GM19324 (cell line): ENCODE results near the gene NFIB.
A peak's percentile ranks its signal among the peaks of the same experiment; 100 is the strongest.

Experiments used
- ATAC-seq: cut with Tn5 transposase; IDR thresholded peaks from one replicate; pipeline ENCODE4 v1.9.1; 2021; ENCODE audit warnings: mild to moderate bottlenecking, moderate library complexity; ENCODE audit not compliant: unreplicated experiment, low FRiP score

Gene NFIB

GRCh38 chr9:14221119-14221518 is 92.8 kb downstream of the NFIB start:
- ATAC-seq: no peak

DNA sequence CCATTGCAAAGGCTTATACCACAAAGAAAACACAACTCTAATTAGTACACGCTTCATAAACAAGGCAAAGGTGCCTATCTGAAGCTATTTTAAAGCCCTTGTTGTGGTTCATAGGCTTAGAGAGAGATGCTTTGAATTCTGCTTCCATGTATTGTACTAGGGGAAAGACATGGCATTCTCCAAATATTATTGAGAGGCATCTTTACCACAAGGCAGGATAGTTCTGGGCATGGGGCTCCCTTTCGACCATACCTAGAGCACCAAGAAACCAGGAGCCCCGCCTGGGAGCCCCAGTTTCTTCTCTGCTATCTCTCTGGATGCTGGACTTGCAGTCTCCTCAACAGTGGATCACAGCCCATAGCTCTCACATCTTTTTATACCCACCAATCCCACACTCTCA is 93.7 kb downstream of the NFIB start:
- ATAC-seq: no peak

DNA sequence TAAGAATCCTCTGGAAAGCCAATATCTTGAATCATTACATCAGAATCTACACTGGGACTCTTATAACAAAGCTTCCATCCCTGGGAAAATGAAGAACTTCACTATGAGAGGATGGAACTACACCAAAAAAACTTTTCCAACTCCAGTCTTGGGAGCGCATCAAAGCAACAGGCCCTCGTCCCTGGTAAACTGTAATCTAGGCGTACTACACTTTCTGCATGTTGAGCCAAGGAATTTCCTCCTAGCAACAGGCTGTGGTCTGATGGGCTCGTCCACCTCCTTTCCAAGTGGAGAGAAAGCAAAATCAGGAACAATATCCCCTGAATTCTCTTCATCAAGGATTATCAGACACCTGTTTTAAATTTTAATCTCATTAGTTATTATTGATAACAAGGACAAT is 94.1 kb downstream of the NFIB start:
- no peak for ATAC-seq

DNA sequence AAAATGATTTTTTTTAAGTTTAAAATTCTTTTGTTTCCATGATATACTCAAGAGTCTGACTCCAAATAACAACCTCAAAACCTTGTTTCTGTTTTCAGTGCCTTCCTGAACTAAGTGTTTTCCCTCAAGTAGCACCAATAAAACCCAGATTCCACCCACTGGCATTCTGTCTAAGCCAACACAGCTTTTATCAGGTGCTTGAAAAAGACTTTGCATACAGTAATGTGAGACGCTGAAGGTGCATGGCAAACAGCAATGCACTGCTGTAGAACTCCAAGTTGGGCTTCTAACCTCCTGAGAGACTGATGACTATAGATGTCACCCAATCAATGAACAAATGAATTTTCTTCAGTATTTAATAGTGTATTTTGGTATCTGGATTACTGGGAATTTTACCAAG is 95.7 kb downstream of the NFIB start:
- no peak for ATAC-seq

GRCh38 chr9:14216612-14217194 is 97.2 kb downstream of the NFIB start:
- ATAC-seq: no peak

DNA sequence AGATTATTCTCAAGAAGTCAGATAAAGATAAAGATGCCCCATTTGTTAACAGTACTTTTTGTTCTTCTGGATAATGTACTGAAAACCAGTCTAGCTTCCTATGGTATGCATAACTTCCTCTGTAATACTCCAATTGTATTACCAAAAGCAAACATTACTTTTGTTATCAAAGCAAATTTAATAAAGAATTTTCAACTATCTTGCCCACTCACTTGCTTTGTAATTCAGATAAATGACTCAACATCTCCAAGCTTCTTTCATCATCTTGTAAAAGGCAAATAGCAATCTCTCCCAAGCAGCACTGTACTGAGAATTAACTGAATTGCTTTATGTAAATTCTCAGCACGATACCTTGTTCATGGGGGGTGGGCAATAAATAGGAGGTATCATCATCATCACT is 98.3 kb downstream of the NFIB start:
- ATAC-seq: no peak

DNA sequence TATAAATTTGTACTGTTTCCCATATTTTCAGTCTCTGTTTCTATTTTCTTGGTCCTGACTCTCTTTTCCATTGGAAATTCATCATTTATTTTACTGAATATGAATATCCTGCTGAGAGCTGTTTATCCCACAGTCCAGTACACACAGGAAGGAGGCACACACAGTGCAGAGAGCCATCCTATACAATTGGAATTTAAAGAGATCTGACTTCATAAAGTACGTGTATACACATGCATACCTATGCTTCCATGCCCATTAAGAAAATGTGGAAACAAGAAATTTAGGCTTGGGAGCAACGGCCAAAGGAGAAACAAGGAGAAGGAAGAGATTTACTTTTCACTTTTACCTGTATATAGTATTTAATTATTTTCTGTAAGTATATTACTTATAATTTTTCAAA is 99.2 kb downstream of the NFIB start:
- no peak for ATAC-seq

DNA sequence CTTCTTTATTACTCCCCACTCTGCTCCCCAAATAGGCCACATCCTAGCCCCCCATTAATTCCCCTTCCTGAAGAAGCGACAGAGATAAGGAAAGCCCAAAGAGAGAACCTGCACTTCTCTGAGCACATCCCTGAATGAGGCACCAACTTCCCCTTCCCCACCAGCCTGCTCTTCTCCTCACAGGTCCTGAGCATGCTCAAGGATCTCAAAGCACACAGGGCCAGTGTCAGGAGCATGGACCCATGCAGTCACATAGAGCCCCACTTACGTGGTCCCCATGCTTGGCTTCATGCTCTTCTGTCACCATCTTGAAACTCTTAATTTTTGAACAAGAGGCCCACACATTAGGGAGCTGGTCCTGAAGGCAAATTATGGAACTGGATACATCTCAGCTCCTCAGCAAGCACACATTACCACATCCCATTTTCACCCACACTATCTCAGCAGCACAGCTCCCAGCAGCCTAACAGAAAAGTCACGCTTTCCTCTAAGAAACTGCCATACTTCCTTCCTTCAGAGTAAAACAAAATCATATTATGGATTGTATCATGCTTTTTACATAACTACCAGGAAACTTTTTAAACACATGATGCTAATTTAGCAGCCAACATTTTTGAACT is 99.8 kb downstream of the NFIB start:
- no peak for ATAC-seq

DNA sequence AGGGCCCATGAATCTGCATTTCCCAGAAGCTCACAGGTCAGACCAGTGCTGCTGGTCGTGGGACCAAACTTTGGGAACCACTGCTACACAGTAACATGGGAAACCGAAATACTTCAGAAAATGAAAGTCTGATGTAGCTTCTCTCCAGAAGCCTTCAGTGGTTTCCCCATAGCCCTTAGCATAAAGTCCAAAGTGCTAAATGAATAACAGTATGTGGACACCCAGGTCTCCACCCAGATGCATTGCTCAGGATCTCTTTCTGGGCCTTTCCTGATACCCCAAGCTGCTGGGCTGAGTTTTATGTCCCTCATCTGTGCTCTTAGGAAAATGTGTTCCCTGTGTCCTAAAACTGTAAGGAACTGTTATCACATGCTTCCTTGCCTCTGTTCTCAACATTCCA is 100.4 kb downstream of the NFIB start:
- ATAC-seq: peak; percentile 70

DNA sequence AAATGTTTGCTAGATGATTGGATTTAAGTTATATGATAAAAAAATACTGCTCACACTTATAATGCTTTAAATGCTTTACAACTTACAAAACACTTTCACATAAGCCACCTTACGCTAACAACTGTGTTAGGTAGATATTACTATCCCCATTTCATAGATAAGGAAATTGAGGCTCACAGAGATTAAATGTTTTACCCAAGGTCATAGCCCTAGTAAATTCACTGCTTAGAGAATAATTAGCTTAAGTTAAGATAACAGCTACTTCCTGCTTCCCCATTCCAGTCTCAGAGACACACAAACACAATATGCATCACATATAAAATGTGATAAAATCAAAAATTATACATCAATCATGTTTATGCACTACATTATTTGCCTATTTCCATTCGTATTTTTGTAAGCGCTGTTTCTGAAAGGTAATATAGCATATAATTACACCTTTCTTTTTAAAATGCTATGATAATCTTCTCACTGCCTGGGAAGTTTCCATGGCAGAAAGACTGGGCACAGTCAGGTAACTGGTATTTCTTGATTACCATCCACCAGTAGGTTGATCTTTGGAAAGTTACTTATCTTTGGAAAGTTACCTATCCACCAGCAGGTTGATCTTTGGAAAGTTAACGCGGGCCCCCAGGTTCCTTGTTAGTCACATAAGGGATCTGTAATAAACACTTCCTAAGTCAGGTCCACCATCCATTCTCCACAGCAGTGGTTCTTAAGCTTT is 101.1 kb downstream of the NFIB start:
- ATAC-seq: no peak

DNA sequence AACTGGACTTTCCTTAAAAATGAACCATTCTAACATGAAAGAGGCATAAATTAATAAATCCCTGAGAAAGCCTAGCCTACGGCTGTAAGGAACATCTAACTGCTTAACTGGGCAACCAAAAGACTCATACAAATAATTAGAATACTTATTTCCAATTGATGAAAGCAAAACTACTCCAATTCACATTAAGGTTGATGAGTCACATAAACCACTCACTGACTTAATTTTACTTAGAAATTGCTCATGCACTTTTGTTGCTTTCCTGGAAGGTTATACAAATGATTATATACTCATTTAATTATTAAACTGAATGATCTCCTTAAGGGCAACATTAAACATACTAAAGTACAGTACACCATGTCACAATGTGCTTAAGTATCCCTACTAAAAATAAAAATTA is 101.9 kb downstream of the NFIB start:
- no peak for ATAC-seq

DNA sequence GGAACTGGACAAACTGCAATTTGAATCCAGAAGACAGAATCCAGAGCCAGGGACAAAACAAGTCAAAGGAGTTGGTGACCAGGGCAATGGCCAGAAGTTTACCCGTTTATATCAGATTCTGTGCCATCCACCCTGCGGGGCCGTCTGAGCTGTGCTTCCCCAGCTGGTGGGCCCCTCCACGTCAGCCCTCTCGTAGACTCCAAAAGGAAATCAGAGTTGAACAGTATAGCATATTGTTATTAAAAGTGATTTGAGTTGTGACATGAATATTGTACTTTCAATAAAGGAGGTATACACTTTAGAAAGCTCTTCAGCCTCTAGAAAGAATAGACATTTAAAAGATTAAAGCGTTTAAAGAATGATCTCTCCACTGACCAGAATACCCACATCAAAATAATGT is 102.4 kb downstream of the NFIB start:
- no peak for ATAC-seq

DNA sequence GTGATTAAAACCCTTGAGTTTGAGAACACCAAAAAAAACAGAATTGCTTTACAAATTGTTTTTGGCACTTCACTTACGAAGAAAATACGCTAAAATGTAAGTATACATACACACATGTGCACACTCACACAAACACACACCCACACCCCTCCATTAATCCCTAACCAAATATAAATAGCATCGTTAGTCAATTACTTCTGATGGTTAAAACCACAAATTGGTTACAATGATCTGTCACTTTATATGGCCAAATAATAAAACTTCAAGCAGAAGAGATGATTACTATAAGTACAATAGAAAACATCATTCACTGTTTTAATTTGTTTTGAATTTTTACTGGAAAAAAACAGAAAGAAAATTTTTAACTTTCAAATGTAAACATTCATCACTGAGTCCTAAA is 103.5 kb downstream of the NFIB start:
- ATAC-seq: no peak

- no peak for ATAC-seq
Observed at GRCh38 chr9:14209399-14210345, 104.3 kb downstream of the NFIB start.

DNA sequence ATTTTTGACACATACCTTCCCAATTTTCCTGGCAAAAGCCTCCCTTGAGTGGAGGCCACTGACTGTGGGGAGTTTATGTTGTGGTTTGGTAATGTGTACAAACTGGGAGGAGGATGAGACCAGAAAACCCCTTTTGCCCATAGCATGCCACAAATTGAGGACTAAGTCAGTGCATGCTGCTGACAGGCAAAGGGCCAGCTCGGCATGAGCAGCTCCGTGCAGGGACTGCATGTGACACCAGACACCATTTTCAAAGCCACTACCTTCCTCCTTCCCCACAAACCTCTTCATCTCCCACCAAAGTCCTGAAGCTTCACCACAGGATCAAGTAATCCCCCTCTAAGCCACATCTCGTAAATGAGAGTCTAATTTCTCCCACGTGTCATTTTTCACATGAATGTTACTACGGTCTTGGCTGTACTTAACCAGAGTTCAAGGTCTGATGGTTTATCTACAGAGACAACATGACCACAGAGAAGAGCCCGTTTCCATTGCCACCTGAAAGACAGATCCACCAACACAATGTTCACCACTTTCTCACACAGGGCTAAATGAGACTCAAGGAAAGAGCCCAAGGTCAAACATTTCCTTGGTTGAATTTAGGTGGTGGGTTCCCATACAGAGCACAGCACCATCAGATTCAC is 106.5 kb downstream of the NFIB start:
- ATAC-seq: no peak

DNA sequence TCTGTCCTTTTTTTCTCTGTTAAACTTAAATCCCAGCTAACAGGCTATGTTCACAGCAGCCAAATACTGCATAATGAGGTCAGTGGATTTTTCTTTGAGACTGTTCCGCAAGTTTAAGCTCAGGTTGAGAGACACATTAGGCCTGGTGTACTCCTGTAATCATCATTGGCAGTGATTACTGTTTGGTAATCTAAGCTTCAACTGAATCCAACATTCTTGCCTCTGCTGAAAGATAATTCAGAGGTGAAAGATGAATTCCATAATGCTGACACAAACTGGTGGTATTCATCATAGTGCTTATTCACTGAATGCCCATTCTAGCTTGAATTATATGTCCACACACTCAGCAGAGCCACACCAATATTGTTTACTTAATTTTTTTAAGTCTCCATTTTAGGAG is 108.5 kb downstream of the NFIB start:
- ATAC-seq: no peak

GRCh38 chr9:14203356-14204056 is 110.4 kb downstream of the NFIB start:
- no peak for ATAC-seq

- ATAC-seq: no peak
Observed at GRCh38 chr9:14198841-14199455, 115.0 kb downstream of the NFIB start.

DNA sequence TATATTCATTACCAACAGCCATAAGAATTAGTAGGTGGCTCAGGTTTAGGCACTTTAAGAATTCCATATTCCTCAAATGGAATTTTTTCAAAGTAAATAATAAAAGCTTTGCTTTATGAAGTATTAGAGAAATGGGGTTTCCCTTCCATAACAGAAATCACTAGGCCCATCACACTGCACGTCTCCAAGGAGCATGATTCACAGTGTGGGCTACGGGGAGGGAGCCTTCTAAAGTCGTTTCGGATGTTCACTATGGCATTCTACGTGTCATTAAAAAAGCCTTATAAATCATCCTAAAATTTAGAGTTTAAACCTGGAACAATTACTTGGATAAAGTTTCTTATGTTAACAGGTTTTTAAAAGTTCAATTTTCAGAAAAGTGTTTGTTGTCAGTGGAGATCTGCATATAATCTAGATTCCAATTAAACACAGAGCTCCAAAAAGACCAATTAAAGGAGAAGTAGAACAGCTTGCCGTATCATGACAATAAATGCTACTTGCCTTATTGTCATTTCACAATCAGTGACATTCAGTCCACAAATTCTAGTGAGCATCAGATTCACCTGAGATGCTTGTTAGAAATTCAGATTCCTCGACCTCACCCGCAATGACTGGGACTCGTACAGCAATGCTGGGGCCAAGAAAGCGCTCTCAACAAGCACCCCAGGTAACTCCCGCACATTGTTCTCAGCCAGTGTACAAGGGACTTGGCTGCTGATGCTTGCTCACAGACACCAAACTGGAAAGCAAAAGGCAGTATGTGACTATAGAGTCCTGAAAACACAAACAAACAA is 115.7 kb downstream of the NFIB start:
- ATAC-seq: no peak
